Prostate gland (tissue), 2 donors: ENCODE measurements around the gene DYNLT2B. TPM values are rescaled to one million over a fixed set of nuclear protein-coding genes. Genes with fewer than 3 reads are reported as not detected.
"Not testable (repeated sequence)": the region's sequence is repeated elsewhere in the genome, so short reads cannot be mapped to it uniquely, and the experiment has no call there.

Source experiments
- DNase-seq: peaks from one replicate; pipeline ENCODE4 v3.0.0-alpha.2; 2019; ENCODE audit warnings: low spot score
- H3K27ac ChIP-seq, 2 donors: fragments of 200-600 bp; sonication (generic); 2 replicates each; pipeline ENCODE4 v1.5.1; 2017 to 2019
- H3K27me3 ChIP-seq: fragments of 200-600 bp; sonication (generic); replicated peaks from 2 replicates; pipeline ENCODE4 v1.5.1; 2019; ENCODE audit not compliant: insufficient read depth
- H3K36me3 ChIP-seq, 2 donors: fragments of 200-600 bp; sonication (generic); 1 replicate in 1 of 2; 2 replicates in 1 of 2; pipeline versions ENCODE4 v1.5.1 to v1.8.1; 2017 to 2019
- H3K4me1 ChIP-seq: fragments of 200-600 bp; sonication (generic); replicated peaks from 2 replicates; pipeline ENCODE4 v1.5.1; 2019
- H3K4me3 ChIP-seq, 2 donors: fragments of 200-600 bp; sonication (generic); 2 replicates each; pipeline ENCODE4 v1.5.1; 2017 to 2019
- H3K9me3 ChIP-seq: fragments of 200-600 bp; sonication (generic); 2 replicates; pipeline ENCODE4 v1.5.1; 2017
- CTCF ChIP-seq, 4 experiments: fragments of 200-600 bp in 2 of 4; fragments of 450-650 bp in 2 of 4; sonication (generic) in 2 of 4; IDR thresholded peaks; 1 replicate in 3 of 4; 2 replicates in 1 of 4; pipeline ENCODE4 v1.5.1; 2016 to 2019; ENCODE audit warnings: antibody characterized with exemption in 4 of 4, mild to moderate bottlenecking in 2 of 4, moderate library complexity in 2 of 4
- POLR2A ChIP-seq: fragments of 450-650 bp; IDR thresholded peaks from one replicate; pipeline ENCODE4 v1.6.1; 2016; ENCODE audit warnings: antibody characterized with exemption, mild to moderate bottlenecking
- POLR2AphosphoS5 ChIP-seq: sonication (generic); formaldehyde crosslinking; IDR thresholded peaks from one replicate; pipeline ENCODE4 v1.6.1; 2017; ENCODE audit warnings: antibody characterized with exemption
- WGBS: methylation state at CpG from one replicate; pipeline ENCODE4 v1.1.5; 2018; 5-methylcytosine and 5-hydroxymethylcytosine counted together
- intact Hi-C: fragments of 100-400 bp; cut with DNase I; formaldehyde crosslinking; loops from one replicate; pipeline ENCODE4 v1.14.2; 2022
- total RNA-seq, 2 donors: library from RNA; depleted of rRNA; stranded (reverse); fragments of >200 nt; gene quantifications; one replicate each; pipeline ENCODE4 v1.1.0, GENCODE V29; 2016

The DYNLT2B gene
- 10 to 100 TPM in 1 of 2 donors, 1 to 10 TPM in 1; 6.5 to 15.3 TPM for total RNA-seq

DNA sequence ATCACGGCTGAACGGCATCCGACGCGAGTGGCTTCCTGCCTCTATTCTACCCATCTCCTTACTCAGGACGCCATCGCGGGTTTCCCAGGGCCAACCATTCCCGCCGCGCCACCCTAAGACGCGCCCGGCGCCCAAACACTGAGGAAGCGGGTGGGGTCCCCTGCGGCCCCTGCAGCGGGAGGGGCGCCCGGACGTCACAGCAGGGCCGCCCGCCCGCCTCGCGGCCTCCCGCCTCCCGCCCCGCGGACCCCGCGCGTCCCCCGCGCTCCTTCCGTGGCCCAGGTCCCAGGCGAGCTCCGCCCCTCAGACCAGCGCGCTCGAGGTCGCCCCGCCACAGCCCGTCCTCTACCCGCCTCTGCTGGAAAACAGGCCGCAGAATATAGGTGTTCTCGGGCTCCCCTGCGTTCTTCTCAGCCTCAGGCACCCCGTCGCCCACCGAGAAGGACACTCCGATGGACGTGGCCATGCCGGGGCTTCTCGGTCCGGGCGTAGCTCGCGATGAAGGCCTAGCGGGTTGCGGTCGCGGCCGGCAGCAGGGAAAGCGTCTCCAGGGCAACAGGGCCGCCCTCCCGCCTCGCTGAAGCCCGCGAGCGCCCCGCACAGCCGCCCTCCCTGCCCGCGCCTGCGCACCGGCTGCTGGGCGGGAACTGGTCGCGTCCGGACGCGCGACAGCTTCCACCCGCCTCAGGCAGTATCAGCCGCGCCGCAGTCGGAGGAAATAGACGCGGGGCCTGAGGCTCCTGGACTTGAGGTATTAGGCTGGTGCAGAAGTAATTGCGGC is at the start of gene DYNLT2B:
TSS of gene DYNLT2B (minus strand) at position 554 of the 781 bp plus-strand sequence. CDS start at position 466, 88 bp downstream.
- WGBS, result under 1% methylated on average over 56 of the region's 92 CpGs
- DNase-seq, result peak; percentile 83
- intact Hi-C loops, result no loop called here

GRCh38 chr3:196365736-196366135 is 47.7 kb upstream of the DYNLT2B start:
- no peaks in the 10 kb centered on the region for H3K27me3 ChIP-seq
- TF ChIP-seq CTCF (IDR thresholded peaks at IDR 0.05), result no peak
- TF ChIP-seq POLR2AphosphoS5, result no peak
- no peak for TF ChIP-seq POLR2A
- 88% methylated on average over 4 of the region's 4 CpGs for WGBS
- H3K4me3 ChIP-seq, result no peak overlapping the region
- peaks cover 0 to 5% of the 10 kb centered on the region in 2 donors for H3K36me3 ChIP-seq
- H3K9me3 ChIP-seq, result no peaks in the 10 kb centered on the region
- H3K4me1 ChIP-seq, result no peaks in the 10 kb centered on the region
- intact Hi-C loops, result no loop called here
- H3K27ac ChIP-seq, result no peak overlapping the region
- no peak for DNase-seq

More for the DNA sequence above, at the start of gene DYNLT2B:
- no peaks in the 10 kb centered on the region for H3K9me3 ChIP-seq
- peak within 1 kb of the TSS; percentile 77 to 89 for H3K4me3 ChIP-seq
- peak within 1 kb of the TSS; percentile 91 to 93 for H3K27ac ChIP-seq
- H3K4me1 ChIP-seq, result no peaks in the 10 kb centered on the region
- no peaks in the 10 kb centered on the region for H3K27me3 ChIP-seq
- TF ChIP-seq CTCF (IDR thresholded peaks at IDR 0.05) (no peak), POLR2AphosphoS5 (peak; percentile 72), POLR2A (peak; percentile 80)
- H3K36me3 ChIP-seq, result no peaks in the 10 kb centered on the region

DNA sequence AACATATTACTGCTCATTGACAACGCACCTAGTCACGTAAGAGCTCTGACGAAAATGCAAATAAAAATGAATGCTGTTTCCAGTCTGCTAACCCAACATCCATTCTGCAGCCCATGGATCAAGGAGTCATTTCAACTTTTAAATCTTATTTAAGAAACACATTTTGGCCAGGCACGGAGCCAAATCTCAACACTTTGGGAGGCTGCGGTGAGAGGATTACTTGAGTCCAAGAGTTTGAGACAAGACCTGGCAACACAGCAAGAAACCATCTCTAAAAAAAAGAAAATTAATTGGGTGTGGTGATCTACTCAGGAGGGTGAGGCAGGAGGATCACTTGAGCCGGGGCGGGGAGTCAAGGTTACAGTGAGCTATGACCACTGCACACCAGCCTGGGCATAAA is 42.5 kb upstream of the DYNLT2B start:
- Histone ChIP-seq H3K4me3 (no peak overlapping the region), H3K9me3 (no peaks in the 10 kb centered on the region), H3K27ac (no peak overlapping the region), H3K27me3 (no peaks in the 10 kb centered on the region), H3K4me1 (no peaks in the 10 kb centered on the region), H3K36me3 (peaks cover 0 to 16% of the 10 kb centered on the region in 2 donors)
- no peak for DNase-seq
- intact Hi-C loops, result no loop called here
- TF ChIP-seq POLR2AphosphoS5 (no peak), POLR2A (no peak), CTCF (IDR thresholded peaks at IDR 0.05) (no peak)
- WGBS, result 96% methylated on average over 7 of the region's 7 CpGs

GRCh38 chr3:196358540-196358939 is 40.5 kb upstream of the DYNLT2B start:
- H3K27ac ChIP-seq, H3K27me3 ChIP-seq, DNase-seq, H3K4me3 ChIP-seq, H3K9me3 ChIP-seq, H3K4me1 ChIP-seq, intact Hi-C loops: not testable (repeated sequence)
- H3K36me3 ChIP-seq, result peaks cover 0 to 16% of the 10 kb centered on the region in 2 donors
- WGBS, result 95% methylated on average over 4 of the region's 4 CpGs

DNA sequence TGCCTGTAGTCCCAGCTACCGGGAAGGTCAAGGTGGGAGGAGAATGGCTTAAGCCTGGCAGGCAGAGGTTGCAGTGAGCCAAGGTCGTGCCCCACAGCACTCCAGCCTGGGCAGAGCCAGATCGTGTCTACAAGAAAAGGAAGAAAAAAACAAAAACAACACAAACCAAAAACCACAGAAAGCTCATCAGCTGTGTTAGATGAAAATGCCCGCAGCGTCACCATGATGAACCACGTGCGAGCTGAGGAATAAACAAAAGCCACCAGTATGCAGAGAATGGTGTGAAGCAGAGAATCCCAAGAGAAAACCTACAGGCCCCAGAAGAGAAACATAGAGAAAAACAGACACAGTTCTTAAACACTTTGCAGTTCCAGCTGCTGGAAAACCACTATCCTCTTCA is 39.9 kb upstream of the DYNLT2B start:
- no peak overlapping the region for H3K4me3 ChIP-seq
- H3K9me3 ChIP-seq, result no peaks in the 10 kb centered on the region
- 93% methylated on average over 7 of the region's 7 CpGs for WGBS
- DNase-seq, result no peak
- TF ChIP-seq POLR2AphosphoS5 (no peak), CTCF (IDR thresholded peaks at IDR 0.05) (no peak), POLR2A (no peak)
- no peak overlapping the region for H3K27ac ChIP-seq
- H3K27me3 ChIP-seq, result no peaks in the 10 kb centered on the region
- intact Hi-C loops, result no loop called here
- peaks cover 0 to 16% of the 10 kb centered on the region in 2 donors for H3K36me3 ChIP-seq
- no peaks in the 10 kb centered on the region for H3K4me1 ChIP-seq
